B cell (primary cell): Measurements from ENCODE around the gene HLCS. TPM values are rescaled to one million over a fixed set of nuclear protein-coding genes. Genes with fewer than 3 reads are reported as not detected.

Experiments
- ATAC-seq: fragments of 200-7000 bp; cut with Tn5 transposase; one replicate; pipeline ENCODE4 v1.10.0; 2021; ENCODE audit warnings: low read depth, mild to moderate bottlenecking, moderate number of reproducible peaks, moderate library complexity
- CTCF ChIA-PET: fragments of 350-600 bp; sonication (Branson Sonifier 250); formaldehyde crosslinking; loops from one replicate; lab custom pipeline; 2021; ENCODE audit warnings: antibody characterized with exemption, inconsistent platforms; lab: Charles Lee
- POLR2A ChIA-PET: fragments of 350-600 bp; sonication (Branson Sonifier 250); formaldehyde crosslinking; loops from one replicate; lab custom pipeline; 2021; ENCODE audit warnings: antibody characterized with exemption; lab: Charles Lee
- DNase-seq: peaks from one replicate; pipeline ENCODE4 v3.0.0; 2013
- H2AFZ ChIP-seq: 2 replicates; pipeline ENCODE4 v1.6.1; 2012; ENCODE audit warnings: mild to moderate bottlenecking, low read depth, low read length; ENCODE audit not compliant: insufficient read depth, poor library complexity, severe bottlenecking
- H3K27ac ChIP-seq, 2 donors: 1 replicate in 1 of 2; 2 replicates in 1 of 2; pipeline ENCODE4 v1.5.1; 2012 to 2013; ENCODE audit warnings: low read length in 2 of 2, mild to moderate bottlenecking in 2 of 2, moderate library complexity in 1 of 2
- H3K27me3 ChIP-seq, 4 experiments: fragments of 200-600 bp in 1 of 4; sonication (generic) in 1 of 4; replicated peaks in 1 of 4; 1 replicate in 2 of 4; 2 replicates in 2 of 4; pipeline versions ENCODE4 v1.6.1 to v1.7.0; 2013 to 2016; ENCODE audit warnings: low read length in 3 of 4, mild to moderate bottlenecking in 2 of 4, mixed read lengths in 1 of 4, moderate library complexity in 1 of 4; ENCODE audit not compliant: insufficient read depth in 4 of 4, control insufficient read depth in 3 of 4; ENCODE audit errors: control extremely low read depth in 1 of 4
- H3K36me3 ChIP-seq, 2 experiments: replicated peaks in 1 of 2; 1 replicate in 1 of 2; 2 replicates in 1 of 2; pipeline versions ENCODE4 v1.6.1 to v1.7.1; 2013; ENCODE audit warnings: low read length in 1 of 2; ENCODE audit not compliant: insufficient read depth in 2 of 2, control insufficient read depth in 1 of 2; ENCODE audit errors: control extremely low read depth in 1 of 2, extremely low read depth in 1 of 2
- H3K4me1 ChIP-seq, 2 donors: fragments of 200-600 bp in 1 of 2; sonication (generic) in 1 of 2; 1 replicate in 1 of 2; 2 replicates in 1 of 2; pipeline versions ENCODE4 v1.5.1 to v1.6.1; 2013 to 2017; ENCODE audit warnings: low read length in 2 of 2; ENCODE audit not compliant: control insufficient read depth in 2 of 2, insufficient read depth in 2 of 2
- H3K4me2 ChIP-seq: replicated peaks from 2 replicates; pipeline ENCODE3; 2012; ENCODE audit warnings: mild to moderate bottlenecking, low read depth, low read length; ENCODE audit not compliant: poor library complexity, severe bottlenecking
- H3K4me3 ChIP-seq, 5 experiments: fragments of 200-600 bp in 1 of 5; sonication (generic) in 1 of 5; 1 replicate in 3 of 5; 2 replicates in 2 of 5; pipeline versions ENCODE4 v1.5.1 to v1.7.0; 2011 to 2016; ENCODE audit warnings: low read length in 4 of 5, mild to moderate bottlenecking in 4 of 5, low read depth in 2 of 5, control low read depth in 1 of 5, moderate library complexity in 1 of 5; ENCODE audit not compliant: insufficient read depth in 1 of 5; ENCODE audit errors: control extremely low read depth in 1 of 5, extremely low read depth in 1 of 5
- H3K79me2 ChIP-seq: fragments of 200-600 bp; sonication (generic); one replicate; pipeline ENCODE4 v1.6.0; 2016; ENCODE audit warnings: low read length; ENCODE audit not compliant: control insufficient read depth, insufficient read depth
- H3K9ac ChIP-seq: fragments of 200-600 bp; sonication (generic); 2 replicates; pipeline ENCODE4 v1.6.1; 2017; ENCODE audit warnings: mild to moderate bottlenecking, low read length, moderate library complexity
- H3K9me3 ChIP-seq, 3 donors: one replicate each; pipeline versions ENCODE4 v1.6.1 to v1.7.1; 2013; ENCODE audit warnings: low read length in 2 of 3; ENCODE audit not compliant: control insufficient read depth in 2 of 3, insufficient read depth in 1 of 3; ENCODE audit errors: control extremely low read depth in 1 of 3
- H4K20me1 ChIP-seq: 2 replicates; pipeline ENCODE4 v1.6.0; 2012; ENCODE audit warnings: mild to moderate bottlenecking, low read length; ENCODE audit not compliant: insufficient read depth, control insufficient read depth, poor library complexity, severe bottlenecking
- H3K27ac Mint-ChIP-seq: one replicate; pipeline ENCODE4 v1.8.0; 2021; ENCODE audit warnings: mixed read lengths
- H3K27me3 Mint-ChIP-seq: one replicate; pipeline ENCODE4 v1.8.0; 2021; ENCODE audit warnings: mixed read lengths
- H3K4me1 Mint-ChIP-seq: one replicate; pipeline ENCODE4 v1.8.0; 2021; ENCODE audit warnings: mixed read lengths
- H3K4me3 Mint-ChIP-seq: one replicate; pipeline ENCODE4 v1.8.0; 2021; ENCODE audit warnings: mixed read lengths
- H3K9me3 Mint-ChIP-seq: one replicate; pipeline ENCODE4 v1.8.0; 2022; ENCODE audit warnings: mixed read lengths; ENCODE audit not compliant: insufficient read depth
- EZH2 ChIP-seq: IDR thresholded peaks from 2 replicates; pipeline ENCODE4 v1.6.1; 2012; ENCODE audit warnings: borderline replicate concordance, low read depth, mild to moderate bottlenecking, moderate library complexity, low read length; ENCODE audit not compliant: insufficient read depth, poor library complexity, severe bottlenecking
- WGBS: methylation state at CpG from one replicate; pipeline ENCODE4 v1.1.5; 2013; ENCODE audit warnings: missing lambda C conversion rate; ENCODE audit not compliant: insufficient coverage; 5-methylcytosine and 5-hydroxymethylcytosine counted together
- intact Hi-C: fragments of 100-400 bp; cut with micrococcal nuclease; formaldehyde crosslinking; loops from one replicate; pipeline ENCODE4 v1.10.0; 2022
- polyA plus RNA-seq: library from polyadenylated mRNA; depleted of rRNA; stranded (reverse); fragments of >200 nt; gene quantifications from 2 replicates; pipeline ENCODE4 v1.2.3, GENCODE V29; 2012
- total RNA-seq, 2 donors: library from RNA; stranded (reverse); fragments of 120-200 nt in 1 of 2; gene quantifications; 1 replicate in 1 of 2; 2 replicates in 1 of 2; pipeline versions ENCODE4 v1.2.3 to v1.2.4, GENCODE V29; 2013 to 2022
- TF ChIP-seq, protein P1 (sequence below): fragments of 200-600 bp; IDR thresholded peaks from one replicate; pipeline ENCODE4 v1.8.0; 2022; ENCODE audit warnings: antibody characterized with exemption, mild to moderate bottlenecking

Gene HLCS
- total and polyA plus RNA-seq, 2 donors (not counting 1 experiment from before 2014, with no cell fraction given), result 4.4 to 14.7 TPM

DNA sequence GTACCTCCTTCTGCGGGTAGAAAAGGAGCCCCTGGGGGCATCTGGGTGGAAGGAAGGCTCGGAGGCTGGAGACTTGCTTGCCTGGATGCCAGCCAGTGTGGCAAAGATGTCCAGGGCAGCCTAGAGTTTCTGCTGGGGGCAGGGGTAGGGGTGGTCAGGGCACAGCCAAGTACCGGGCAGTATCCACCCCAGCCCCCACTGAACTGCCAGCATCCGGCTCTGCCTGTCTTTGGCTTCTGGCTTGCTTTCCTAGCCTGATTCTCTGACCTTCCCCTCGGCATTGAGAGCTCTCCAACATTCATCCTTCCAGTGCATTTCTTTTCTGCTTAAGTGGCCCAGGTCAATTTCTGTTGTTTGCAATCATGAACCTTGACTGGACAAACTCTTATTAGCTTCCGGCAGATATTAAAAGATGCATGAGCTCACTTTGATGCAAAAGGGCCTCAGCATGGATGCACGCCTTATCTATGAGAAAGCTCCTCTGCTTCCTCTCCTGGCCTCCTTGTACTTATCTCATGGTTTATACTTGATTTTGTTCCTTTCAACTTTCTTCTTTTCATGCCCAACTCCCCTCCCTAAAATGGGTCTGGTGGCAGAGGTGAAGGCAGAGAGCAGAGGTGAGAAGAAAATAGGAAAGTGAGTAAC, 116.9 kb downstream of the HLCS start:
- no peaks in the 10 kb centered on the region for H3K4me1 Mint-ChIP-seq
- no peaks in the 10 kb centered on the region for H3K79me2 ChIP-seq
- H3K27ac ChIP-seq, result no peak overlapping the region
- WGBS, result 95% methylated on average over 7 of the region's 7 CpGs
- H3K9ac ChIP-seq, result no peak overlapping the region
- H4K20me1 ChIP-seq, result no peaks in the 10 kb centered on the region
- no peaks in the 10 kb centered on the region for H3K9me3 Mint-ChIP-seq
- no peak overlapping the region for H3K4me3 ChIP-seq
- no peaks in the 10 kb centered on the region for H3K27me3 Mint-ChIP-seq
- H3K27me3 ChIP-seq, result no peaks in the 10 kb centered on the region
- no peaks in the 10 kb centered on the region for H3K9me3 ChIP-seq
- intact Hi-C loops, result no loop called here
- DNase-seq, result no peak
- ATAC-seq, result no peak
- ChIA-PET POLR2A (no interaction called here), CTCF (interaction anchor here (1.0 kb wide), 1 partner anchor 17 kb away, joined by 3 read pairs; no protein-coding TSS in a partner anchor)
- no peak for TF ChIP-seq EZH2
- TF ChIP-seq, protein P1, sequence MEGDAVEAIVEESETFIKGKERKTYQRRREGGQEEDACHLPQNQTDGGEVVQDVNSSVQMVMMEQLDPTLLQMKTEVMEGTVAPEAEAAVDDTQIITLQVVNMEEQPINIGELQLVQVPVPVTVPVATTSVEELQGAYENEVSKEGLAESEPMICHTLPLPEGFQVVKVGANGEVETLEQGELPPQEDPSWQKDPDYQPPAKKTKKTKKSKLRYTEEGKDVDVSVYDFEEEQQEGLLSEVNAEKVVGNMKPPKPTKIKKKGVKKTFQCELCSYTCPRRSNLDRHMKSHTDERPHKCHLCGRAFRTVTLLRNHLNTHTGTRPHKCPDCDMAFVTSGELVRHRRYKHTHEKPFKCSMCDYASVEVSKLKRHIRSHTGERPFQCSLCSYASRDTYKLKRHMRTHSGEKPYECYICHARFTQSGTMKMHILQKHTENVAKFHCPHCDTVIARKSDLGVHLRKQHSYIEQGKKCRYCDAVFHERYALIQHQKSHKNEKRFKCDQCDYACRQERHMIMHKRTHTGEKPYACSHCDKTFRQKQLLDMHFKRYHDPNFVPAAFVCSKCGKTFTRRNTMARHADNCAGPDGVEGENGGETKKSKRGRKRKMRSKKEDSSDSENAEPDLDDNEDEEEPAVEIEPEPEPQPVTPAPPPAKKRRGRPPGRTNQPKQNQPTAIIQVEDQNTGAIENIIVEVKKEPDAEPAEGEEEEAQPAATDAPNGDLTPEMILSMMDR, result no peak
- no peak overlapping the region for H2AFZ ChIP-seq
- H3K27ac Mint-ChIP-seq, result no peak overlapping the region
- H3K4me2 ChIP-seq, result no peak overlapping the region
- no peaks in the 10 kb centered on the region for H3K36me3 ChIP-seq
- H3K4me1 ChIP-seq, result no peaks in the 10 kb centered on the region
- no peak overlapping the region for H3K4me3 Mint-ChIP-seq

DNA sequence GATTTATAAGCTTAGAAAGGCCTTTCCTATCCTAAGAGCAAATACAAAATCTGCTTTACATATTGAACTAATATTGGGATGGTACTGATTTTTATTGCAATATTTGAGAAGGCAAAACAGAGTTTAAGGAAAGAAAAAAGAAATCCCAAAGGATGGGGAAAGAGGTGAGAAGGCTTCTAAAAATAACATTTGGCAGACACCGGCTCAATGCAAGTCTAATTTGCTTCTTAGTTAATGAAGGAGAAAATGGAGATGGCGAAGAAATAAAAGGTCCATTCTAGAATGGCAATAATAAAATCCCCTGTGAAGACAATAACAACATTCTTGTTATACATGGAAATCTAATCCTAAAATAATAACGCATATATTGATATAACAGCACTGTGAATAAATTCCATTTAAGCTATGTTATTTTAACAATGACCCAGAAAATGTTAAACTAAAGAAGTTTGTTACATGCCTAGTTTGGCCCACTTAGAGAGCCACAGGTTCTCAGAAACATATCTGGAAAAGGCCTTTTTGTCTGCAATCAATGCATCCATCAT, 117.7 kb downstream of the HLCS start:
- Histone ChIP-seq H4K20me1 (no peaks in the 10 kb centered on the region), H3K27me3 (no peaks in the 10 kb centered on the region), H3K4me3 (no peak overlapping the region), H3K4me2 (no peak overlapping the region), H2AFZ (no peak overlapping the region), H3K27ac (no peak overlapping the region), H3K9ac (no peak overlapping the region), H3K4me1 (no peaks in the 10 kb centered on the region), H3K9me3 (no peaks in the 10 kb centered on the region), H3K36me3 (no peaks in the 10 kb centered on the region), H3K79me2 (no peaks in the 10 kb centered on the region)
- Mint-ChIP-seq H3K27ac (no peak overlapping the region), H3K4me1 (no peaks in the 10 kb centered on the region), H3K27me3 (no peaks in the 10 kb centered on the region), H3K4me3 (no peak overlapping the region), H3K9me3 (no peaks in the 10 kb centered on the region)
- DNase-seq (no peak), ATAC-seq (no peak)
- TF ChIP-seq, protein P1, result no peak
- no peak for TF ChIP-seq EZH2
- ChIA-PET POLR2A (no interaction called here), CTCF (interaction anchor here (1.0 kb wide), 1 partner anchor 18 kb away, joined by 3 read pairs; no protein-coding TSS in a partner anchor)
- WGBS, result no CpG with 5 or more reads among the region's 3 CpGs
- intact Hi-C loops, result no loop called here
